Amniotic epithelial cell (primary cell): ENCODE results near the gene SLC9A1.
A peak's percentile ranks its signal among the peaks of the same experiment; 100 is the strongest.

Experiments used
- DNase-seq: peaks from one replicate; pipeline ENCODE4 v3.0.0-alpha.2; 2010; ENCODE audit warnings: low read depth

The SLC9A1 gene

GRCh38 chr1:27150641-27151040 lies 4.3 kb downstream of the SLC9A1 start:
- DNase-seq, result no peak

GRCh38 chr1:27150183-27150582 lies 4.7 kb downstream of the SLC9A1 start:
- no peak for DNase-seq

GRCh38 chr1:27149762-27150113 lies 5.2 kb downstream of the SLC9A1 start:
- DNase-seq, result no peak

- peak; percentile 45 for DNase-seq
Observed at GRCh38 chr1:27149084-27149761, 5.7 kb downstream of the SLC9A1 start.

DNA sequence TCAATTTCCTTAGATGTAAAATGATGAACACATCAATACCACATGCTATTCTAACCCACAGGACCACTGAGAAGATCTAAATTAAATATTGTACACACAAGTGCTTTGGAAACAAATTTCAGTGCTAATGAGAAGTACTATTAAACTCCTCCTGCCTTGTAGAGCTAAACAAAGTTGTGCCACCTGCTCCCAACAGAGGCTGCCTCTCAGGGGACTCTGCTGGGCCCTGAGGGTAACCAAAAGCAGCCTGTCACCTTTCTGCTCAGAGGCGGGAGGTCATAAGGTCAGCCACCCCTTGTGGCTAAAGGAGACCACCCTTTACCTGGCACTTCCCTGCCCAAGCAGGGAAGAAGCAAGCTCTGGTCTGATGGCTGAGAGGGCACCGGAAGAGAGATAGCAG lies 6.3 kb downstream of the SLC9A1 start:
- no peak for DNase-seq

DNA sequence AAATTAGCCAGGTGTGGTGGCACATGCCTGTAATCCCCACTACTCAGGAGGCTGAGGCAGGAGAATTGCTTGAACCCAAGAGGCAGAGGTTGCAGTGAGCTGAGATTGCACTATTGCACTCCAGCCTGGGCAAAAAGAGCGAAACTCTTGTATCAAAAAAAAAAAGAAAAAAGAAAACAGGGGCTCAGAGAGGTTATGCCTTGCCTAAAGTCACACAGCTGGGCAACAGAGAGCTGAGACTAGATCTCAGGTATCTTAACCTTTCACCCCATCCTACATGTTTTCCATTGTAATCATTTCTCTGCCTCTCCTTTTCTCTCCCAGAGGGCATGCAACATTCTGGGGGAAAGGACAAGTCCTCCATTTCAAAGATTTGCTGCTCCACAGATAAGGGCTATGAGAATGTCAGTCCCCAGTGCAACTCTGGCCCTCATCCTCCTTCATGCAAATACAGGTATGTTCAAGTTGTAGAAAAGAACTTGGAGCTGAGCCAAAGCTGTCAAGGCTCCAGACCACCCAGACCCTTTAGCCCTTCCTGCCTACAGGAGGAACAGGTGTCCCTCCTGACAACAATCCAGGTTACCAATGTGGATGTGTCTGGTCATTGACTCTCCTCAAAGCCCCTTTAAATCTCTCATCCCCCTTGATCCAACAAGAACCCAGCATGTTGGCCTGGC lies 6.9 kb downstream of the SLC9A1 start:
- no peak for DNase-seq

- peak; percentile 93 for DNase-seq
Observed at GRCh38 chr1:27145934-27146354, 9.0 kb downstream of the SLC9A1 start.

DNA sequence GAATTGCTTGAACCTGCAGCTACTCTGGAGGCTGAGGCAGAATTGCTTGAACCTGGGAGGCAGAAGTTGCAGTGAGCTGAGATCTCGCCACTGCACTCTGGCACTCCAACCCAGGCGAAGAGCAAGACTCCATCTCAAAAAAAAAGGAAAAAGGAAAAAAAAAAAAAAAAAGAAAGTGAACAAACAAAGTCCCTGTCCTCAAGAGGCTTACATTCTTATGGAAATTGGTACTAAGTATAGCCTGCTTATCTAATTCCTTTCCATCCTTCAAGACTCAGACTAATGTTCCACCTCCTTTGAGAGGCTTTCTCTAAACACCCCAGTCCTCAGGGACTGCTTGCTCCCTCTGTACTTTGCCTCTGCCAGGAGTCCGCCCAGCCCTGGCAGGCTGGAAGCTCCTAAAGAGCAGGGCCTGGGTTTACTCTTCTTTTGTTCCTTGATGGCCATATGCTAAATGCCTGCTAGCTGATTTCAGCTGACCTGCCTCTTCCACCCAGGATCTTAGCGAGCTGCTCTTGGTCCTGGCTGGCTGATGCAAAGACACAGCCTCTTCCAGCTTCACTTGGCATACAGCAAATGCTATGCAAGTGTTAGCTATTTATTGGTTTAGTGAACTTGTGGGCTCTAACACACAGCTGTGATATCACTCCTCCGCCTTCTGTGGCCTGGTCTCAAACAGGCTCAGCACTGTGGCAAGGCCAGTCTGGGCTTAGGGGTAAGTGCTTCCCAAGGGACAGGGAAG lies 9.8 kb downstream of the SLC9A1 start:
- DNase-seq, result peak; percentile 68

- DNase-seq, result no peak
Observed at GRCh38 chr1:27144049-27144748, 10.7 kb downstream of the SLC9A1 start.

GRCh38 chr1:27143401-27143800 lies 11.5 kb downstream of the SLC9A1 start:
- no peak for DNase-seq

DNA sequence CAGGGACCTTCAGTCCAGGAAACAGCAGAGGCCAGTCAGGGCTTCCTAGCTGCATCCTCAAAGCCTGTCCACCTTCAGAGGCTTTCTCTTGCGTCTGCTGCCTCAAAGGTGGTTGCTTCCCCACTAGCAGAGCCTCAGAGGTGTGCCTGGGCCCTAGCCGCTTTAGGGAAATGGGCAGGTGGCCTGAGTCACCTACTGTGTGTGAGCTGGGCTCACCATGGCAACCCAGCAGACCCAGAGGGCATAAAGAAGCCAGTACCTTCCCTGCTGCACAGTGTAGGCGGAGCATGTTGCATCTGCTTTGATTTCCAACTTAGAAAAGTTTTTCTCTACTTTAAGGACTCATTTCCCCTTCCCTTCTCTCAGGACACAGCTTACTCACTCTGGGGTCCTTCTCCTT lies 12.5 kb downstream of the SLC9A1 start:
- DNase-seq, result no peak

DNA sequence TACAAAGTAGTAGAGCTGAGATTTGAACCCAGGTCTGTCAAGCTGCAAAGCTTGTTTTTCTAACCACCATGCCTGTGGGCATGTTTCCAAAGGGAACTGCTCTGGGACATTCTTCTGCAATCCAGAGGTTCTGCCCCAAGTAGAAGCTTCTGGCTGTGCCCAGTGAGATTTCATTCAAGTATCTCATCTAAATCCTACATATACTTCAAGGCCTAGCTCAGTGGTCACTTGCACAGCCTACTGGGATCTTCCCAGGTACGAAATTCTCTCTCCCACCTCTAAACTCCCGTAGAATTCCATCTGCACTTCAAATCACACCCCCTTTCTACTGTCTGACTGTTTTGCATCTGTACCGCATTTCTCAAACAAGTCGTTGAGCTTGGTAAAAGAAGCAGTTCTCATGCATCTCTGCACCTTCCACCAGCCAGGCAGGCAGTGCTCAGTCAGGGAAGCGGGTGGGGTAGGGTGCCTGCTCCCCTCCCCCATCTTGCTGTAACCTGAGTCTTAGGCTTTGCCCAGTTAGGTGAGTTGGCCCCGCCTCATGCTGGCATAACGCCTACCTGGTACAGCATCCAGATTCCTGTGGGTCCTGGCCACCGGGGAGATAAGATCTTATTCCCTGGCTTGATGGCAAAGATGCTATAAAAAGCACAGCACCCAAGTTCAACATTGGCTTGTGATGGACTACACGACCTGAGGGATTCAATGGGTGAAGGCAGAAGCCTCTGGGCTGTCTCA lies 13.5 kb downstream of the SLC9A1 start:
- no peak for DNase-seq

GRCh38 chr1:27139980-27140379 lies 14.9 kb downstream of the SLC9A1 start:
- no peak for DNase-seq

- DNase-seq, result no peak
Observed at GRCh38 chr1:27138927-27139326, 16.0 kb downstream of the SLC9A1 start.

- DNase-seq, result no peak
Observed at GRCh38 chr1:27138368-27138767, 16.6 kb downstream of the SLC9A1 start.

- DNase-seq, result no peak
Observed at GRCh38 chr1:27137544-27138075, 17.3 kb downstream of the SLC9A1 start.

- DNase-seq, result no peak
Observed at GRCh38 chr1:27136998-27137542, 17.9 kb downstream of the SLC9A1 start.

DNA sequence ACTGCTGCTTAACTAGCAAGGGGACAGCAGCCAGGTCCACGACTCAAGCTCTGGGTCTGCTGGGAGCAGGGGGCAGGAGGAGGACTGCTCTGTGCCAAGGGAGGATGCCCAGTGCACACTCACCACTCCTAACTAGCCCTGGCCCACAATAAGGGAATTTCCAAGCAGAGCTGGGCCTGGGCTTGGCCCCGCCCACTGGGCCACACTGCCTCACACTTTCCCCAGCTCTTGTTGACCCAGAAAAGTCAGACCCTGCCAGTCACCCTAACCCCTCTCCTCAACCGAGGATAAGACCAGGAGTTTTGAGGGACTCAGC lies 18.7 kb downstream of the SLC9A1 start:
- DNase-seq, result no peak

- no peak for DNase-seq
Observed at GRCh38 chr1:27135541-27136235, 19.2 kb downstream of the SLC9A1 start.

GRCh38 chr1:27133991-27134390 lies 20.9 kb downstream of the SLC9A1 start:
- DNase-seq, result no peak

DNA sequence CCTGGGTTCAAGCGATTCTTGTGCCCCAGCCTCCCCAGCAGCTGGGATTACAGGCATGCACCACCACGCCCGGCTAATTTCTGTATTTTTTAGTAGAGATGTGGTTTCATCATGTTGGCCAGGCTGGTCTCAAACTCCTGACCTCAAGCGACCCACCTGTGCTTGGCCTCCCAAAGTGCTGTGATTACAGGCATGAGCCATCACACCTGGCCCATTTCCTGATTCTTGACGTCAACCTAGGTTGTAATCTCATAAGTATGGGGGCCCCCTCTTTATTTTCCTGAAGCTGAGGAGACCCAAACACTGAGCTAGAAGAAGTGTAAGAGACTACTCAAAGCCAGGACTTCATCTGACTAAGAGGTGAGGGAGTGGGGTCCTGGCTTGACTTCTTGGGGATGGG lies 21.8 kb downstream of the SLC9A1 start:
- DNase-seq, result no peak
